ENCODE results near the gene DGKG. TPM values are rescaled to one million over a fixed set of nuclear protein-coding genes. Genes with fewer than 3 reads are reported as not detected.

Gene DGKG
- total and polyA plus RNA-seq, 10 of the 15 experiments (the other 5 are each of a cell fraction or from before 2014, with no cell fraction given): 0.39 to 6.2 (median 4.7) TPM

DNA sequence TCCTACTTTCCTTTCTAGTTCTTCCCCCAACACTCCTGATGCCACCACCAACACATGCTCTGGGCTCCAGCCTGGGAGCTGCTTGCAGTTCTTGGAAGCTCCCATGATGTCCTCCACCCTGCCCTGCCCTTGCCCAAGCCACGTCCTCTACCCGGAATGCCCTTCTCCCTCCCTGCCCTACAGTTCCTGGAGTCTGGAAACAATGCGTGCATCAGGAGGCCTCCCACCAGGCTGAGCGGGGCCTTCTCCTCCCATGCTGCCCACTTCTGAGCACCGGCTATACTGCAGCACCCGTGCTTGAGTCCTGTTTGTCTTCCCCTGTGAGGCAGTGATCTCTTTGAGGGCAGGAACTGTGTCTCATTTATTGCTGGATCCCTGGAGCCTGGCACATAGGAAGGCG, 44.6 kb downstream of the DGKG start:
- no peak overlapping the region for H3K4me2 ChIP-seq (ENCODE audit: control insufficient read depth, insufficient read depth)
- in situ Hi-C loops (cut with MboI) (no loop called here), intact Hi-C loops (cut with micrococcal nuclease; ENCODE audit: unreplicated experiment) (no loop called here)
- DNase-seq (ENCODE audit: low read depth, low spot score): no peak
- no peaks in the 10 kb centered on the region for H3K36me3 ChIP-seq (ENCODE audit: control insufficient read depth in 2 of 2, insufficient read depth in 2 of 2, low read length in 1 of 2)
- no peak overlapping the region for H3K4me3 ChIP-seq
- RAD21 ChIA-PET (ENCODE audit: unreplicated experiment): no interaction called here
- no peak overlapping the region for H3K9ac ChIP-seq (ENCODE audit: control insufficient read depth, insufficient read depth, low read length)
- no peaks in the 10 kb centered on the region for H3K27me3 ChIP-seq (replicated peaks in 1 of 2; ENCODE audit: control insufficient read depth in 2 of 2, insufficient read depth in 2 of 2, low read length in 1 of 2)
- no peak for ATAC-seq
- no peaks in the 10 kb centered on the region for H4K20me1 ChIP-seq (ENCODE audit: control insufficient read depth, insufficient read depth)
- POLR2A ChIA-PET: no interaction called here
- H3K79me2 ChIP-seq (ENCODE audit: control insufficient read depth, insufficient read depth, low read length): no peaks in the 10 kb centered on the region
- BruUV-seq (replicated peaks): no TSS peak
- no peak overlapping the region for H3K27ac ChIP-seq (ENCODE audit: control insufficient read depth, insufficient read depth)
- FAIRE-seq: no peak
- no peaks in the 10 kb centered on the region for H3K9me3 ChIP-seq (replicated peaks; ENCODE audit: control insufficient read depth, insufficient read depth, low read length)
- SMC1A ChIA-PET (ENCODE audit: uncharacterized antibody, unreplicated experiment): interaction anchor here (0.6 kb wide), 1 partner anchor 9 kb away, joined by 3 read pairs; no protein-coding TSS in a partner anchor
- WGBS (ENCODE audit: insufficient coverage, insufficient replicate concordance, low lambda C conversion rate, missing lambda C conversion rate): 33% methylated on average over 7 of the region's 7 CpGs
- no peak overlapping the region for H2AFZ ChIP-seq (ENCODE audit: control insufficient read depth, low read depth, low read length)
- CTCF ChIA-PET: interaction anchor here (1.1 to 1.5 kb wide), 2 partner anchors 8 to 9 kb away, joined by 3 to 4 read pairs; no protein-coding TSS in a partner anchor
- TF ChIP-seq NRF1 (conservative IDR thresholded peaks at IDR 0.05; ENCODE audit: low read depth, low read length) (no peak), RAD51 (IDR thresholded peaks at IDR 0.05) (no peak), CREM (IDR thresholded peaks at IDR 0.05; ENCODE audit: low read depth) (no peak), CEBPB (IDR thresholded peaks at IDR 0.05; ENCODE audit: borderline replicate concordance in 1 of 2, low read depth in 2 of 2, low read length in 2 of 2) (no peak), NFYA (IDR thresholded peaks at IDR 0.05; ENCODE audit: borderline replicate concordance, low read depth, low read length) (no peak), EP300 (IDR thresholded peaks at IDR 0.05; ENCODE audit: borderline replicate concordance in 1 of 2, control insufficient read depth in 1 of 2, low read depth in 2 of 2, low read length in 2 of 2) (no peak), ATF7 (IDR thresholded peaks at IDR 0.05; ENCODE audit: low read depth) (no peak)
- no peaks in the 10 kb centered on the region for H3K4me1 ChIP-seq (ENCODE audit: control insufficient read depth, insufficient read depth, low read length)

DNA sequence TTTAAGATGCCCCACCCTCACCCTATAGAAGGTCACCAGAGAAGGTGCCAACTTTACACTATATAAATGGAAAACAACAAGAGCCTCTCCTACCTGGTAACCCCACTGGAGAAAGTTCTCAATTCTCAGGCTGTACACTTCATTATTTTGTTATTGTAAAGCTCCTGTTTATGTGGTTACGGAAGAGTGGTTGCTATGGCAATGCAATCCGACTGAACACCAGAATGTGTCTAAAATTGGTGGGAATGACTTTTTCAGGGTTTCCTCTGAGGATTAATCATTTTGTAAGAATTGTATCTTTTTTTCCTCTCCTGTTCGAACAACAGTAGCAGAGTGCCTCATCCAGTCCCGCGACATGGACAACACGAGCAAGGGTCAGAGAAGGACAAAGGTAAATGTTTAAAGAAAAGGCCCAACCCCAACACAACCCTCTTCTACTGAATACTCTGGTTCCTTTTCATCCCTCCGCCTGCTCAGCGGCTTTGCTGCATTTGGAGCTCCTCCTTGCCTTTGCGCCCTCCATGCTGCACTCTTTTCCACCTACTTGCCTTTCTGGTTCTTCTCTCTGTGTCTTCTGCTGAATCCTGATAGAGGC, 45.3 kb downstream of the DGKG start:
- Histone ChIP-seq H3K9ac (ENCODE audit: control insufficient read depth, insufficient read depth, low read length) (no peak overlapping the region), H3K27me3 (replicated peaks in 1 of 2; ENCODE audit: control insufficient read depth in 2 of 2, insufficient read depth in 2 of 2, low read length in 1 of 2) (no peaks in the 10 kb centered on the region), H3K4me2 (ENCODE audit: control insufficient read depth, insufficient read depth) (no peak overlapping the region), H3K4me3 (no peak overlapping the region), H3K27ac (ENCODE audit: control insufficient read depth, insufficient read depth) (no peak overlapping the region), H3K9me3 (replicated peaks; ENCODE audit: control insufficient read depth, insufficient read depth, low read length) (no peaks in the 10 kb centered on the region), H4K20me1 (ENCODE audit: control insufficient read depth, insufficient read depth) (no peaks in the 10 kb centered on the region), H3K36me3 (ENCODE audit: control insufficient read depth in 2 of 2, insufficient read depth in 2 of 2, low read length in 1 of 2) (no peaks in the 10 kb centered on the region), H2AFZ (ENCODE audit: control insufficient read depth, low read depth, low read length) (no peak overlapping the region), H3K4me1 (ENCODE audit: control insufficient read depth, insufficient read depth, low read length) (no peaks in the 10 kb centered on the region), H3K79me2 (ENCODE audit: control insufficient read depth, insufficient read depth, low read length) (no peaks in the 10 kb centered on the region)
- WGBS (ENCODE audit: insufficient coverage, insufficient replicate concordance, low lambda C conversion rate, missing lambda C conversion rate): 63% methylated on average over 9 of the region's 9 CpGs
- in situ Hi-C loops (cut with MboI) (no loop called here), intact Hi-C loops (cut with micrococcal nuclease; ENCODE audit: unreplicated experiment) (no loop called here)
- ChIA-PET POLR2A (no interaction called here), RAD21 (ENCODE audit: unreplicated experiment) (interaction anchor here (1.2 kb wide), 1 partner anchor 223 kb away, joined by 3 read pairs; no protein-coding TSS in a partner anchor), CTCF (interaction anchor here (1.1 to 1.5 kb wide), 3 partner anchors 8 to 223 kb away, joined by 3 to 5 read pairs (median 4); no protein-coding TSS in a partner anchor), SMC1A (ENCODE audit: uncharacterized antibody, unreplicated experiment) (interaction anchor here (0.6 kb wide), 1 partner anchor 8 kb away, joined by 3 read pairs; no protein-coding TSS in a partner anchor)
- FAIRE-seq (no peak), DNase-seq (ENCODE audit: low read depth, low spot score) (no peak), ATAC-seq (no peak)
- no TSS peak for BruUV-seq (replicated peaks)
- TF ChIP-seq IKZF1 (conservative IDR thresholded peaks at IDR 0.05): no peak
- TF ChIP-seq CHD2 (IDR thresholded peaks at IDR 0.05; ENCODE audit: borderline replicate concordance, low read depth, low read length): no peak
- no peak for TF ChIP-seq POLR2A (IDR thresholded peaks at IDR 0.05; ENCODE audit: low read depth, low read length)
- no peak for TF ChIP-seq IRF4 (IDR thresholded peaks at IDR 0.05; ENCODE audit: low read depth, low read length)
- TF ChIP-seq EGR1 (IDR thresholded peaks at IDR 0.05; ENCODE audit: borderline replicate concordance in 1 of 2, low read depth in 2 of 2, low read length in 2 of 2): no peak
- TF ChIP-seq, protein P1, sequence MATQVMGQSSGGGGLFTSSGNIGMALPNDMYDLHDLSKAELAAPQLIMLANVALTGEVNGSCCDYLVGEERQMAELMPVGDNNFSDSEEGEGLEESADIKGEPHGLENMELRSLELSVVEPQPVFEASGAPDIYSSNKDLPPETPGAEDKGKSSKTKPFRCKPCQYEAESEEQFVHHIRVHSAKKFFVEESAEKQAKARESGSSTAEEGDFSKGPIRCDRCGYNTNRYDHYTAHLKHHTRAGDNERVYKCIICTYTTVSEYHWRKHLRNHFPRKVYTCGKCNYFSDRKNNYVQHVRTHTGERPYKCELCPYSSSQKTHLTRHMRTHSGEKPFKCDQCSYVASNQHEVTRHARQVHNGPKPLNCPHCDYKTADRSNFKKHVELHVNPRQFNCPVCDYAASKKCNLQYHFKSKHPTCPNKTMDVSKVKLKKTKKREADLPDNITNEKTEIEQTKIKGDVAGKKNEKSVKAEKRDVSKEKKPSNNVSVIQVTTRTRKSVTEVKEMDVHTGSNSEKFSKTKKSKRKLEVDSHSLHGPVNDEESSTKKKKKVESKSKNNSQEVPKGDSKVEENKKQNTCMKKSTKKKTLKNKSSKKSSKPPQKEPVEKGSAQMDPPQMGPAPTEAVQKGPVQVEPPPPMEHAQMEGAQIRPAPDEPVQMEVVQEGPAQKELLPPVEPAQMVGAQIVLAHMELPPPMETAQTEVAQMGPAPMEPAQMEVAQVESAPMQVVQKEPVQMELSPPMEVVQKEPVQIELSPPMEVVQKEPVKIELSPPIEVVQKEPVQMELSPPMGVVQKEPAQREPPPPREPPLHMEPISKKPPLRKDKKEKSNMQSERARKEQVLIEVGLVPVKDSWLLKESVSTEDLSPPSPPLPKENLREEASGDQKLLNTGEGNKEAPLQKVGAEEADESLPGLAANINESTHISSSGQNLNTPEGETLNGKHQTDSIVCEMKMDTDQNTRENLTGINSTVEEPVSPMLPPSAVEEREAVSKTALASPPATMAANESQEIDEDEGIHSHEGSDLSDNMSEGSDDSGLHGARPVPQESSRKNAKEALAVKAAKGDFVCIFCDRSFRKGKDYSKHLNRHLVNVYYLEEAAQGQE (IDR thresholded peaks at IDR 0.05; ENCODE audit: low read depth, low read length): no peak
- TF ChIP-seq HCFC1 (IDR thresholded peaks at IDR 0.05; ENCODE audit: low read length): no peak
- TF ChIP-seq BRCA1 (IDR thresholded peaks at IDR 0.05; ENCODE audit: low read depth, low read length): no peak
- no peak for TF ChIP-seq NBN (IDR thresholded peaks at IDR 0.05)
